ENCODE data around the gene FBXO31. TPM values are rescaled to one million over a fixed set of nuclear protein-coding genes. Genes with fewer than 3 reads are reported as not detected.
A peak's percentile ranks its signal among the peaks of the same experiment; 100 is the strongest.

Gene FBXO31, protein sequence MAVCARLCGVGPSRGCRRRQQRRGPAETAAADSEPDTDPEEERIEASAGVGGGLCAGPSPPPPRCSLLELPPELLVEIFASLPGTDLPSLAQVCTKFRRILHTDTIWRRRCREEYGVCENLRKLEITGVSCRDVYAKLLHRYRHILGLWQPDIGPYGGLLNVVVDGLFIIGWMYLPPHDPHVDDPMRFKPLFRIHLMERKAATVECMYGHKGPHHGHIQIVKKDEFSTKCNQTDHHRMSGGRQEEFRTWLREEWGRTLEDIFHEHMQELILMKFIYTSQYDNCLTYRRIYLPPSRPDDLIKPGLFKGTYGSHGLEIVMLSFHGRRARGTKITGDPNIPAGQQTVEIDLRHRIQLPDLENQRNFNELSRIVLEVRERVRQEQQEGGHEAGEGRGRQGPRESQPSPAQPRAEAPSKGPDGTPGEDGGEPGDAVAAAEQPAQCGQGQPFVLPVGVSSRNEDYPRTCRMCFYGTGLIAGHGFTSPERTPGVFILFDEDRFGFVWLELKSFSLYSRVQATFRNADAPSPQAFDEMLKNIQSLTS
- total RNA-seq (10 to 100 TPM; 35.7 to 38.9 TPM), total RNA-seq (31.4 to 87.4 (median 59.3) reads per million in 172 experiments)
- polyA plus RNA-seq (2013, experiment 1 of 2): 25.6 TPM
- 29.6 TPM for polyA plus RNA-seq (2013, experiment 2 of 2)

DNA sequence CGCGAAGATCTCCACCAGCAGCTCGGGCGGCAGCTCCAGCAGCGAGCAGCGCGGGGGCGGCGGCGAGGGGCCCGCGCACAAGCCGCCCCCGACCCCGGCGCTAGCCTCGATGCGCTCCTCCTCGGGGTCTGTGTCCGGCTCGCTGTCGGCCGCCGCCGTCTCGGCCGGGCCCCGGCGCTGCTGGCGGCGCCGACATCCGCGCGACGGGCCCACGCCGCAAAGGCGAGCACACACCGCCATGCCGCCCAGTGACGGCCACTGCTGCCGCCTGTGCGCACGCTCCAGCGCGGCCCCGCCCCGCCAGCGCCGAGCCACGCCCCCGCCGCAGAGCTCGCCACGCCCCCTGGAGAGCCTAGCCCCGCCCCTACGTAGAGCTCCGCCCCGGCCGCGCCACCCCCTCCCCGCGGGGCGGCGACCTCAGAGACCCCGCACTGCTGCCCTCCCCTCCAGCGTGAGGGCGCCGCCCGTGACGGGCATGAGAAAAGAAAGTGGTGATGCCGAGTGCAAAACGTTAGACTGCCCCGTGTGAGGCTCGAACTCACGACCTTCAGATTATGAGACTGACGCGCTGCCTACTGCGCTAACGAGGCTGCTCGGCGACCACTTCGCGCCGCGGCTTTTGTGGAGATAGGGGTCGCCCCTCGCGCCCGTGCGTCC, at the start of gene FBXO31:
TSS of gene FBXO31 (minus strand) at position 272 of the 657 bp plus-strand sequence. CDS start at position 240, 32 bp downstream.
- Mint-ChIP-seq H3K9me3 (no peaks in the 10 kb centered on the region), H3K27ac (peak within 1 kb of the TSS; percentile 100), H3K4me3 (peak within 1 kb of the TSS; percentile 96), H3K36me3 (ENCODE audit: low read depth) (peaks cover 20% of the 10 kb centered on the region), H3K4me1 (ENCODE audit: low read depth) (peaks cover 65% of the 10 kb centered on the region), H3K27me3 (peaks cover 4% of the 10 kb centered on the region)
- peak within 1 kb of the TSS; percentile 67 to 72 for H3K27ac ChIP-seq (ENCODE audit: low read depth in 1 of 2, low read length in 2 of 2)
- H3K36me3 ChIP-seq (ENCODE audit: insufficient read depth, low read length): peaks cover 4% of the 10 kb centered on the region
- peaks cover 71% of the 10 kb centered on the region for H3K4me1 ChIP-seq (ENCODE audit: insufficient read depth, low read length)
- H3K4me3 ChIP-seq (ENCODE audit: low read length): peak within 1 kb of the TSS; percentile 83
- POLR2A ChIA-PET: interaction anchor here (0.6 to 4.2 kb wide), 18 partner anchors 9 to 573 kb away, joined by 3 to 99 read pairs (median 5); partner anchors contain the start of genes BANP, C16orf95, KLHDC4 and MAP1LC3B
- CTCF ChIA-PET: interaction anchor here (0.8 to 3.5 kb wide), 4 partner anchors 11 to 395 kb away, joined by 3 to 36 read pairs (median 7); partner anchors contain the start of gene C16orf95
- H3K9me3 ChIP-seq (ENCODE audit: control insufficient read depth in 1 of 2, insufficient read depth in 1 of 2, low read length in 2 of 2): no peaks in the 10 kb centered on the region
- intact Hi-C loops (cut with DNase I, micrococcal nuclease): loop anchor here (1.0 to 10.0 kb wide), 3 partner anchors 9 to 1071 kb away; partner anchors contain the start of genes MAP1LC3B (in 1 of the 2), SLC7A5 (in 1 of the 2) and ZFPM1 (in 1 of the 2)
- no peaks in the 10 kb centered on the region for H3K27me3 ChIP-seq (ENCODE audit: control insufficient read depth in 1 of 2, insufficient read depth in 2 of 2, low read length in 2 of 2)
- DNase-seq (peak; percentile 82 to 95 (median 88)), ATAC-seq (ENCODE audit: poor library complexity) (peak; percentile 62)
- TF ChIP-seq, protein P1, sequence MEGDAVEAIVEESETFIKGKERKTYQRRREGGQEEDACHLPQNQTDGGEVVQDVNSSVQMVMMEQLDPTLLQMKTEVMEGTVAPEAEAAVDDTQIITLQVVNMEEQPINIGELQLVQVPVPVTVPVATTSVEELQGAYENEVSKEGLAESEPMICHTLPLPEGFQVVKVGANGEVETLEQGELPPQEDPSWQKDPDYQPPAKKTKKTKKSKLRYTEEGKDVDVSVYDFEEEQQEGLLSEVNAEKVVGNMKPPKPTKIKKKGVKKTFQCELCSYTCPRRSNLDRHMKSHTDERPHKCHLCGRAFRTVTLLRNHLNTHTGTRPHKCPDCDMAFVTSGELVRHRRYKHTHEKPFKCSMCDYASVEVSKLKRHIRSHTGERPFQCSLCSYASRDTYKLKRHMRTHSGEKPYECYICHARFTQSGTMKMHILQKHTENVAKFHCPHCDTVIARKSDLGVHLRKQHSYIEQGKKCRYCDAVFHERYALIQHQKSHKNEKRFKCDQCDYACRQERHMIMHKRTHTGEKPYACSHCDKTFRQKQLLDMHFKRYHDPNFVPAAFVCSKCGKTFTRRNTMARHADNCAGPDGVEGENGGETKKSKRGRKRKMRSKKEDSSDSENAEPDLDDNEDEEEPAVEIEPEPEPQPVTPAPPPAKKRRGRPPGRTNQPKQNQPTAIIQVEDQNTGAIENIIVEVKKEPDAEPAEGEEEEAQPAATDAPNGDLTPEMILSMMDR (IDR thresholded peaks at IDR 0.05): no peak

DNA sequence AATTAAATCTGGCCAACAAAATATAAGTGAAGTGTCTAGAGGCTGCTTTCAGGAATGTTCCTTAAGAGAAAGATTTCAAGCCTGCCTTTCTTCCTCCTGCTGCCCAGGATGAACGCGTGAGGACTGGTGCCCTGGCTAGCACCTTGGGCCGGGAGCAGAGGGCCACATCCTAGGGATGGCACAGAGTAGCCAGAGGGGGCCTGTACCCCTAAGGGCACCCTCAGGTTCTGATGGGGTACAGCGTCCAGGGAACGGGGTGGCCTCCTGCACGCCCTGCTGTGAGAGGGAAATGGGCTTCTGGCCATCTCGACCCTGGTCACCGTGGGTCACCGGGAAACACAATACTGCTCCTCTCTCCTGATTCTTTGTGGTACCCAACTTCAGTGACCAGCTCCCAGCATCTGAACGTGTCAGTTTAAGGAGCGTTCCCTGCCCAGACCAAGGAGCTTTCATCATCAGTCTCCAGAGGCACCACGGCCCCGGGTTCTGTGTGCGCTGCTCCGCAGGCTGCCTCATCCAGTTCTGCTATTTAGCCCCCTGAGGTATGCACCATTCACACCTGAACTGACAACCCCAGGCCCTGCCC, 48.8 kb upstream of the FBXO31 start:
- Mint-ChIP-seq H3K4me3 (no peak overlapping the region), H3K36me3 (ENCODE audit: low read depth) (peaks cover 30% of the 10 kb centered on the region), H3K9me3 (no peaks in the 10 kb centered on the region), H3K4me1 (ENCODE audit: low read depth) (peaks cover 21% of the 10 kb centered on the region), H3K27me3 (no peaks in the 10 kb centered on the region), H3K27ac (no peak overlapping the region)
- Histone ChIP-seq H3K36me3 (ENCODE audit: insufficient read depth, low read length) (peaks cover 19% of the 10 kb centered on the region), H3K4me3 (ENCODE audit: low read length) (no peak overlapping the region), H3K27ac (ENCODE audit: low read depth in 1 of 2, low read length in 2 of 2) (no peak overlapping the region), H3K4me1 (ENCODE audit: insufficient read depth, low read length) (peaks cover 18% of the 10 kb centered on the region), H3K27me3 (ENCODE audit: control insufficient read depth in 1 of 2, insufficient read depth in 2 of 2, low read length in 2 of 2) (no peaks in the 10 kb centered on the region), H3K9me3 (ENCODE audit: control insufficient read depth in 1 of 2, insufficient read depth in 1 of 2, low read length in 2 of 2) (no peaks in the 10 kb centered on the region)
- no peak for DNase-seq
- TF ChIP-seq, protein P1 (IDR thresholded peaks at IDR 0.05): no peak
- POLR2A ChIA-PET: no interaction called here
- CTCF ChIA-PET: no interaction called here
- intact Hi-C loops (cut with DNase I, micrococcal nuclease): no loop called here
- ATAC-seq (ENCODE audit: poor library complexity): no peak

DNA sequence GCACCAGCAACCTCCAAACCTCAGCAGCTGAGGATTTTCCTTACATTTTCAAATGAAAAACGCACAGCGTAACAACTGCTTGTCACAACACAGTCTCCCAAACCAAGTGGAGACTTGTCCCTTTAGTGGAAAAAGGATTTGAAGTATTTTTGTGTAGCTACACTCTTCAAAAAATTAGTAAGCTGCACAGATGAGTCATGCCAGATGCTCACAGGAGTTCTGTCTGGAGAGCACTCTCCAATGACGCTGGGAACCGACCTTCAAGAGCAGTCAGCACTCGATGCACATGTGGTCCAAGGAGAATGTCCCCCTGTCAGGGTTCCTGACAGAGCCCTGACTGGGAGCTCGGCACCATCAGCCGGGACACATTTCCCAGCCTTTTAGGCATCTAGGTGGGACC, 48.4 kb upstream of the FBXO31 start:
- no peak overlapping the region for H3K4me3 ChIP-seq (ENCODE audit: low read length)
- Mint-ChIP-seq H3K4me3 (no peak overlapping the region), H3K4me1 (ENCODE audit: low read depth) (peaks cover 20% of the 10 kb centered on the region), H3K9me3 (no peaks in the 10 kb centered on the region), H3K27ac (no peak overlapping the region), H3K27me3 (no peaks in the 10 kb centered on the region), H3K36me3 (ENCODE audit: low read depth) (peaks cover 30% of the 10 kb centered on the region)
- peaks cover 16% of the 10 kb centered on the region for H3K4me1 ChIP-seq (ENCODE audit: insufficient read depth, low read length)
- no peak overlapping the region for H3K27ac ChIP-seq (ENCODE audit: low read depth in 1 of 2, low read length in 2 of 2)
- H3K36me3 ChIP-seq (ENCODE audit: insufficient read depth, low read length): peaks cover 19% of the 10 kb centered on the region
- POLR2A ChIA-PET: no interaction called here
- intact Hi-C loops (cut with DNase I, micrococcal nuclease): no loop called here
- no peaks in the 10 kb centered on the region for H3K27me3 ChIP-seq (ENCODE audit: control insufficient read depth in 1 of 2, insufficient read depth in 2 of 2, low read length in 2 of 2)
- ATAC-seq (ENCODE audit: poor library complexity) (no peak), DNase-seq (no peak)
- CTCF ChIA-PET: no interaction called here
- no peaks in the 10 kb centered on the region for H3K9me3 ChIP-seq (ENCODE audit: control insufficient read depth in 1 of 2, insufficient read depth in 1 of 2, low read length in 2 of 2)
- TF ChIP-seq, protein P1 (IDR thresholded peaks at IDR 0.05): no peak

All from CD4-positive, alpha-beta T cell (primary cell).